H1 (cell line): ENCODE data around the gene PRDX3. TPM values are rescaled to one million over a fixed set of nuclear protein-coding genes. Genes with fewer than 3 reads are reported as not detected.

Experiments
- CTCF ChIA-PET: fragments of 300-600 bp; sonication (Branson Sonifier 250); formaldehyde crosslinking; loops from one replicate; lab custom pipeline; 2021; ENCODE audit not compliant: partially characterized antibody; lab: Charles Lee
- POLR2A ChIA-PET: fragments of 300-600 bp; sonication (Branson Sonifier 250); formaldehyde crosslinking; loops from one replicate; lab custom pipeline; 2021; ENCODE audit warnings: inconsistent platforms; ENCODE audit not compliant: partially characterized antibody; lab: Charles Lee
- DNase-seq, 2 experiments: peaks; one replicate each; pipeline versions ENCODE4 v3.0.0 to v3.0.0-alpha.2; 2010 to 2022; ENCODE audit warnings: low spot score in 2 of 2, low read depth in 1 of 2, mixed read lengths in 1 of 2
- FAIRE-seq: peaks from 2 replicates; lab custom pipeline; 2011; peaks lifted over from hg19 to GRCh38; lab: Jason Lieb, UNC
- H2AFZ ChIP-seq: 2 replicates; pipeline ENCODE4 v1.8.1; 2012; ENCODE audit warnings: low read length, inconsistent platforms
- H2AK5ac ChIP-seq: 2 replicates; pipeline ENCODE4 v1.6.1; 2013; ENCODE audit warnings: low read depth, low read length
- H2BK120ac ChIP-seq: replicated peaks from 2 replicates; pipeline ENCODE3; 2013; ENCODE audit warnings: low read depth, low read length, inconsistent platforms
- H2BK12ac ChIP-seq: 2 replicates; pipeline ENCODE4 v1.6.1; 2013; ENCODE audit warnings: low read depth, low read length
- H2BK15ac ChIP-seq: 2 replicates; pipeline ENCODE4 v1.6.1; 2013; ENCODE audit warnings: low read length
- H2BK20ac ChIP-seq: 2 replicates; pipeline ENCODE4 v1.6.1; 2013; ENCODE audit warnings: low read length
- H2BK5ac ChIP-seq: 2 replicates; pipeline ENCODE4 v1.6.1; 2013; ENCODE audit warnings: low read depth, low read length
- H3K14ac ChIP-seq: 2 replicates; pipeline ENCODE4 v1.6.1; 2013; ENCODE audit warnings: inconsistent platforms; ENCODE audit not compliant: insufficient read length
- H3K18ac ChIP-seq: 2 replicates; pipeline ENCODE4 v1.6.1; 2013; ENCODE audit warnings: low read length; ENCODE audit errors: extremely low read depth
- H3K23ac ChIP-seq: 2 replicates; pipeline ENCODE4 v1.6.1; 2013; ENCODE audit warnings: inconsistent platforms; ENCODE audit not compliant: insufficient read length
- H3K23me2 ChIP-seq: 2 replicates; pipeline ENCODE4 v1.6.1; 2013; ENCODE audit warnings: low read depth, low read length
- H3K27ac ChIP-seq: 2 replicates; pipeline ENCODE4 v1.6.1; 2011; ENCODE audit warnings: low read depth, low read length, inconsistent platforms
- H3K27me3 ChIP-seq, 4 experiments: replicated peaks in 1 of 4; 1 replicate in 1 of 4; 2 replicates in 3 of 4; pipeline versions ENCODE4 v1.6.1 to v1.8.1; 2011 to 2013; ENCODE audit warnings: low read length in 3 of 4, mild to moderate bottlenecking in 3 of 4, inconsistent platforms in 2 of 4, mixed read lengths in 2 of 4, moderate library complexity in 1 of 4; ENCODE audit not compliant: control insufficient read depth in 3 of 4, insufficient read depth in 3 of 4; ENCODE audit errors: extremely low read depth in 1 of 4
- H3K36me3 ChIP-seq, 4 experiments: 2 replicates each; pipeline versions ENCODE4 v1.6.1 to v1.8.1; 2011 to 2013; ENCODE audit warnings: mild to moderate bottlenecking in 4 of 4, low read length in 3 of 4, moderate library complexity in 2 of 4, control low read depth in 1 of 4, inconsistent platforms in 1 of 4; ENCODE audit not compliant: insufficient read depth in 4 of 4, control insufficient read depth in 2 of 4
- H3K4ac ChIP-seq: replicated peaks from 2 replicates; pipeline ENCODE3; 2013; ENCODE audit warnings: low read length, low read depth, mixed read lengths, inconsistent platforms; ENCODE audit not compliant: insufficient read length
- H3K4me1 ChIP-seq, 4 experiments: replicated peaks in 1 of 4; 1 replicate in 1 of 4; 2 replicates in 3 of 4; pipeline versions ENCODE4 v1.6.1 to v1.8.1; 2011 to 2013; ENCODE audit warnings: low read length in 3 of 4, inconsistent platforms in 2 of 4, mixed read lengths in 1 of 4; ENCODE audit not compliant: insufficient read depth in 4 of 4, control insufficient read depth in 3 of 4
- H3K4me2 ChIP-seq, 2 experiments: 2 replicates each; pipeline versions ENCODE4 v1.6.1 to v1.8.1; 2011 to 2013; ENCODE audit warnings: low read depth in 2 of 2, low read length in 2 of 2, control low read depth in 1 of 2, inconsistent platforms in 1 of 2, mild to moderate bottlenecking in 1 of 2; ENCODE audit not compliant: insufficient read depth in 1 of 2
- H3K4me3 ChIP-seq, 4 experiments: fragments of 200-600, 300-600 bp in 1 of 4; sonication (generic), shearing (Covaris generic), sonication (Bioruptor Twin) in 1 of 4; 2 replicates each; pipeline versions ENCODE4 v1.5.1 to v1.8.1; 2011 to 2016; ENCODE audit warnings: low read length in 4 of 4, low read depth in 3 of 4, control low read depth in 2 of 4, inconsistent platforms in 2 of 4, mild to moderate bottlenecking in 2 of 4, mixed read lengths in 1 of 4, moderate library complexity in 1 of 4; ENCODE audit not compliant: insufficient read depth in 2 of 4; ENCODE audit errors: extremely low read depth in 1 of 4
- H3K56ac ChIP-seq: replicated peaks from 2 replicates; pipeline ENCODE3; 2013; ENCODE audit warnings: low read depth, mild to moderate bottlenecking, mixed read lengths, low read length, inconsistent platforms; ENCODE audit not compliant: insufficient read length
- H3K79me1 ChIP-seq: 2 replicates; pipeline ENCODE4 v1.6.1; 2013; ENCODE audit warnings: low read depth, low read length, control low read depth
- H3K79me2 ChIP-seq, 2 experiments: 2 replicates each; pipeline versions ENCODE4 v1.6.1 to v1.8.1; 2012 to 2013; ENCODE audit warnings: low read length in 2 of 2, mild to moderate bottlenecking in 2 of 2, inconsistent platforms in 1 of 2; ENCODE audit not compliant: insufficient read depth in 2 of 2, control insufficient read depth in 1 of 2
- H3K9ac ChIP-seq, 4 experiments: replicated peaks in 1 of 4; 1 replicate in 1 of 4; 2 replicates in 3 of 4; pipeline versions ENCODE4 v1.6.1 to v1.8.1; 2011 to 2013; ENCODE audit warnings: low read depth in 3 of 4, low read length in 3 of 4, control low read depth in 2 of 4, mild to moderate bottlenecking in 2 of 4, moderate library complexity in 2 of 4, inconsistent platforms in 1 of 4; ENCODE audit errors: extremely low read depth in 1 of 4
- H3K9me3 ChIP-seq, 2 experiments: 2 replicates each; pipeline versions ENCODE4 v1.6.1 to v1.8.1; 2012 to 2013; ENCODE audit warnings: mild to moderate bottlenecking in 2 of 2, moderate library complexity in 2 of 2, control low read depth in 1 of 2, inconsistent platforms in 1 of 2, low read depth in 1 of 2, low read length in 1 of 2, mixed read lengths in 1 of 2; ENCODE audit not compliant: insufficient read depth in 2 of 2
- H4K20me1 ChIP-seq, 2 experiments: replicated peaks in 1 of 2; 2 replicates each; pipeline versions ENCODE3 to v1.8.1; 2011 to 2013; ENCODE audit warnings: inconsistent platforms in 2 of 2, low read length in 2 of 2, mild to moderate bottlenecking in 1 of 2; ENCODE audit not compliant: insufficient read depth in 2 of 2, control insufficient read depth in 1 of 2
- H4K5ac ChIP-seq: 2 replicates; pipeline ENCODE4 v1.6.1; 2013; ENCODE audit warnings: low read length, low read depth, mixed read lengths, inconsistent platforms; ENCODE audit not compliant: insufficient read length
- H4K8ac ChIP-seq: 2 replicates; pipeline ENCODE4 v1.8.0; 2013; ENCODE audit warnings: mild to moderate bottlenecking, moderate library complexity, low read length, inconsistent platforms; ENCODE audit not compliant: insufficient read depth; ENCODE audit errors: extremely low read depth
- H4K91ac ChIP-seq: replicated peaks from 2 replicates; pipeline ENCODE3; 2013; ENCODE audit warnings: low read length, mixed read lengths, inconsistent platforms; ENCODE audit not compliant: insufficient read length
- EGR1 ChIP-seq: IDR thresholded peaks from 2 replicates; pipeline ENCODE4 v1.6.1; 2011; ENCODE audit warnings: low read depth, low read length, borderline replicate concordance
- GTF2F1 ChIP-seq: IDR thresholded peaks from 2 replicates; pipeline ENCODE4 v1.6.1; 2012; ENCODE audit warnings: low read depth, low read length, improper control_type of control experiment, borderline replicate concordance
- HDAC2 ChIP-seq, 2 experiments: fragments of 300-600 bp in 1 of 2; sonication (generic) in 1 of 2; IDR thresholded peaks; 2 replicates each; pipeline ENCODE4 v1.6.1; 2011 to 2012; ENCODE audit warnings: low read depth in 2 of 2, low read length in 2 of 2, mild to moderate bottlenecking in 2 of 2, moderate library complexity in 2 of 2, borderline replicate concordance in 1 of 2, inconsistent platforms in 1 of 2
- MAX ChIP-seq: IDR thresholded peaks from 2 replicates; pipeline ENCODE4 v1.6.1; 2012; ENCODE audit warnings: inconsistent platforms
- PHF8 ChIP-seq: fragments of 200-600 bp; sonication (generic); conservative IDR thresholded peaks from 2 replicates; pipeline ENCODE4 v1.7.1; 2012; ENCODE audit warnings: low read depth, mild to moderate bottlenecking, inconsistent platforms, low read length, moderate library complexity
- RBBP5 ChIP-seq: IDR thresholded peaks from 2 replicates; pipeline ENCODE4 v1.7.1; 2012; ENCODE audit warnings: low read depth, mild to moderate bottlenecking, inconsistent platforms, low read length, moderate library complexity, borderline replicate concordance
- SIN3A ChIP-seq, 2 experiments: IDR thresholded peaks in 1 of 2; conservative IDR thresholded peaks in 1 of 2; 2 replicates each; pipeline ENCODE4 v1.6.1; 2011 to 2012; ENCODE audit warnings: low read length in 2 of 2, improper control_type of control experiment in 1 of 2, low read depth in 1 of 2, mild to moderate bottlenecking in 1 of 2
- SP4 ChIP-seq: IDR thresholded peaks from 2 replicates; pipeline ENCODE4 v1.6.1; 2012; ENCODE audit warnings: low read length, inconsistent platforms
- TEAD4 ChIP-seq: IDR thresholded peaks from 2 replicates; pipeline ENCODE4 v1.6.1; 2012; ENCODE audit warnings: low read depth, low read length, inconsistent platforms, mixed read lengths
- USF2 ChIP-seq: IDR thresholded peaks from 2 replicates; pipeline ENCODE4 v1.6.1; 2011; ENCODE audit warnings: low read length, improper control_type of control experiment
- WGBS, 2 experiments: shearing (Covaris generic) in 1 of 2; methylation state at CpG; one replicate each; pipeline versions ENCODE4 v1.1.6 to v1.1.7; 2013 to 2015; ENCODE audit warnings: low lambda C conversion rate in 2 of 2, mixed read lengths in 2 of 2, inconsistent platforms in 1 of 2, low coverage in 1 of 2, missing lambda C conversion rate in 1 of 2; ENCODE audit not compliant: insufficient replicate concordance in 2 of 2, insufficient coverage in 1 of 2, insufficient read length in 1 of 2; ENCODE audit errors: extremely low coverage in 1 of 2, missing lambda C conversion rate in 1 of 2; 5-methylcytosine and 5-hydroxymethylcytosine counted together
- polyA plus RNA-seq, 7 experiments: library from polyadenylated mRNA; depleted of rRNA in 3 of 7; stranded (reverse) in 5 of 7; unstranded in 2 of 7; fragments of >200 nt in 5 of 7; fragments of 200-250 nt in 2 of 7; gene quantifications; 1 replicate in 5 of 7; 2 replicates in 1 of 7; 4 replicates in 1 of 7; pipeline versions ENCODE4 v1.2.1 to v1.2.3, GENCODE V29; 2011 to 2013; ENCODE audit warnings: missing spikeins in 2 of 7, mixed read lengths in 2 of 7
- total RNA-seq: library from RNA; stranded (reverse); fragmentation: NEBNext Ultra II Directional; extraction: Animal tissue kit (Norgen Biotek cat#: 25700); gene quantifications from 2 replicates; pipeline ENCODE4 v1.2.1, GENCODE V29; 2021

PRDX3 gene
- total and polyA plus RNA-seq, 2 of the 8 experiments (the other 6 are each of a cell fraction or from before 2014, with no cell fraction given), result 201 to 208 TPM

- no peak overlapping the region for H2BK5ac ChIP-seq
- no peaks in the 10 kb centered on the region for H4K20me1 ChIP-seq
- no peak overlapping the region for H3K14ac ChIP-seq
- no peaks in the 10 kb centered on the region for H3K27me3 ChIP-seq
- no peak overlapping the region for H2AFZ ChIP-seq
- no peaks in the 10 kb centered on the region for H3K23me2 ChIP-seq
- no peak overlapping the region for H3K27ac ChIP-seq
- CTCF ChIA-PET, result interaction anchor here (0.6 to 4.5 kb wide), 16 partner anchors 9 to 411 kb away, joined by 3 to 52 read pairs (median 4); no protein-coding TSS in a partner anchor
- no peaks in the 10 kb centered on the region for H3K4me1 ChIP-seq
- no peak overlapping the region for H3K9ac ChIP-seq
- no peaks in the 10 kb centered on the region for H3K9me3 ChIP-seq
- DNase-seq, result no peak
- H3K4ac ChIP-seq, result no peak overlapping the region
- H2BK12ac ChIP-seq, result no peak overlapping the region
- no peak overlapping the region for H4K5ac ChIP-seq
- POLR2A ChIA-PET, result interaction anchor here (1.5 to 1.9 kb wide), 2 partner anchors 11 to 25 kb away, joined by 3 to 5 read pairs; partner anchors contain the start of gene SFXN4
- H3K79me1 ChIP-seq, result no peaks in the 10 kb centered on the region
- H2AK5ac ChIP-seq, result no peak overlapping the region
- no peak overlapping the region for H3K18ac ChIP-seq
- no peak overlapping the region for H2BK120ac ChIP-seq
- H3K56ac ChIP-seq, result no peak overlapping the region
- H3K79me2 ChIP-seq, result no peaks in the 10 kb centered on the region
- H4K8ac ChIP-seq, result no peak overlapping the region
- TF ChIP-seq RBBP5 (no peak), SIN3A (conservative IDR thresholded peaks at IDR 0.05 in 1 of 2, IDR thresholded peaks at IDR 0.05 in 1 of 2; ENCODE audit: low read depth in 1 of 2, low read length in 2 of 2) (no peak), PHF8 (no peak), TEAD4 (no peak), SP4 (no peak), MAX (no peak), GTF2F1 (no peak), EGR1 (no peak), USF2 (no peak), HDAC2 (IDR thresholded peaks at IDR 0.05; ENCODE audit: borderline replicate concordance in 1 of 2, low read depth in 2 of 2, low read length in 2 of 2) (no peak)
- H2BK15ac ChIP-seq, result no peak overlapping the region
- 89% methylated on average over 3 of the region's 3 CpGs; no CpG with 5 or more reads in 1 of the 2 experiments for WGBS, 2 experiments
- FAIRE-seq, result no peak
- no peak overlapping the region for H2BK20ac ChIP-seq
- H3K4me3 ChIP-seq, result no peak overlapping the region
- H3K4me2 ChIP-seq, result no peak overlapping the region
- H4K91ac ChIP-seq, result no peak overlapping the region
- H3K36me3 ChIP-seq, result no peaks in the 10 kb centered on the region
- H3K23ac ChIP-seq, result no peak overlapping the region
Observed at GRCh38 chr10:119189811-119190282, 11.2 kb upstream of the PRDX3 start.
